Measurements from ENCODE around the gene HS6ST3. TPM values are rescaled to one million over a fixed set of nuclear protein-coding genes. Genes with fewer than 3 reads are reported as not detected.

Gene HS6ST3
- polyA plus RNA-seq, 2 donors, result 0.12 to 0.25 TPM

GRCh38 chr13:96636001-96636709, 546.2 kb downstream of the HS6ST3 start:
- H3K36me3 ChIP-seq (ENCODE audit: control insufficient read depth in 2 of 2, insufficient read depth in 2 of 2, low read length in 1 of 2), result no peaks in the 10 kb centered on the region
- WGBS, 2 donors, result 81 to 83% methylated on average over 4 of the region's 4 CpGs
- H3K4me1 ChIP-seq (ENCODE audit: control insufficient read depth in 2 of 2, insufficient read depth in 2 of 2, low read length in 1 of 2), result no peaks in the 10 kb centered on the region
- no peak overlapping the region for H3K4me3 ChIP-seq (ENCODE audit: low read depth in 1 of 2, low read length in 2 of 2)
- no peak overlapping the region for H3K27ac ChIP-seq (ENCODE audit: low read depth in 2 of 2, low read length in 1 of 2)
- H3K27me3 ChIP-seq (ENCODE audit: control insufficient read depth in 1 of 2, insufficient read depth in 2 of 2, low read length in 2 of 2), result no peaks in the 10 kb centered on the region
- H3K9me3 ChIP-seq (ENCODE audit: control insufficient read depth in 2 of 2, insufficient read depth in 1 of 2, low read depth in 1 of 2, low read length in 1 of 2), result no peaks in the 10 kb centered on the region

- Histone ChIP-seq H3K4me1 (ENCODE audit: control insufficient read depth in 2 of 2, insufficient read depth in 2 of 2, low read length in 1 of 2) (no peaks in the 10 kb centered on the region), H3K4me3 (ENCODE audit: low read depth in 1 of 2, low read length in 2 of 2) (no peak overlapping the region), H3K27ac (ENCODE audit: low read depth in 2 of 2, low read length in 1 of 2) (no peak overlapping the region), H3K27me3 (ENCODE audit: control insufficient read depth in 1 of 2, insufficient read depth in 2 of 2, low read length in 2 of 2) (no peaks in the 10 kb centered on the region), H3K36me3 (ENCODE audit: control insufficient read depth in 2 of 2, insufficient read depth in 2 of 2, low read length in 1 of 2) (no peaks in the 10 kb centered on the region), H3K9me3 (ENCODE audit: control insufficient read depth in 2 of 2, insufficient read depth in 1 of 2, low read depth in 1 of 2, low read length in 1 of 2) (no peaks in the 10 kb centered on the region)
Measured at GRCh38 chr13:96637039-96637438, 547.1 kb downstream of the HS6ST3 start.

DNA sequence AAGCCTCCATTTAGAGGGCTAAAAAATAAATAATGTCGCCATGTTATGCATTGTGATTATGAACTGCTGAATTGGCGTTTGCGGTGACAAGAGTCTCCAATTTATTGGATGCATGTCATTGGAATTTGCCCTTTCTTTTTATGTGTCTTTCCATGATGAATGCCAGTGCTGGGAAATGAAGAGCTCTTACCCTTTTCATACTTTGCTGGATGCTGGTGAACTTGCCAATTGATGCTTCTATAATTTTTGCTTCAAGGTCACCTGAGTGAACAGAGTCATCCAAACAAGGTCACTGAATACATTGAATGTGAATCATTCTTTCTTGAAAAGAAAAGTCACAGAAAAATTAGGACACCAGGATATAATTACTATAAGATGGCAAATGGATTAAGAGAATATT, 556.2 kb downstream of the HS6ST3 start:
- Histone ChIP-seq H3K4me3 (ENCODE audit: low read depth in 1 of 2, low read length in 2 of 2) (no peak overlapping the region), H3K9me3 (ENCODE audit: control insufficient read depth in 2 of 2, insufficient read depth in 1 of 2, low read depth in 1 of 2, low read length in 1 of 2) (peaks cover 0 to 2% of the 10 kb centered on the region in 2 donors), H3K36me3 (ENCODE audit: control insufficient read depth in 2 of 2, insufficient read depth in 2 of 2, low read length in 1 of 2) (no peaks in the 10 kb centered on the region), H3K27ac (ENCODE audit: low read depth in 2 of 2, low read length in 1 of 2) (no peak overlapping the region), H3K27me3 (ENCODE audit: control insufficient read depth in 1 of 2, insufficient read depth in 2 of 2, low read length in 2 of 2) (no peaks in the 10 kb centered on the region), H3K4me1 (ENCODE audit: control insufficient read depth in 2 of 2, insufficient read depth in 2 of 2, low read length in 1 of 2) (no peaks in the 10 kb centered on the region)
- WGBS, 2 donors, result 88 to 94% methylated on average over 3 of the region's 3 CpGs

GRCh38 chr13:96646515-96647211, 556.8 kb downstream of the HS6ST3 start:
- Histone ChIP-seq H3K4me3 (ENCODE audit: low read depth in 1 of 2, low read length in 2 of 2) (no peak overlapping the region), H3K36me3 (ENCODE audit: control insufficient read depth in 2 of 2, insufficient read depth in 2 of 2, low read length in 1 of 2) (no peaks in the 10 kb centered on the region), H3K27me3 (ENCODE audit: control insufficient read depth in 1 of 2, insufficient read depth in 2 of 2, low read length in 2 of 2) (no peaks in the 10 kb centered on the region), H3K4me1 (ENCODE audit: control insufficient read depth in 2 of 2, insufficient read depth in 2 of 2, low read length in 1 of 2) (no peaks in the 10 kb centered on the region), H3K27ac (ENCODE audit: low read depth in 2 of 2, low read length in 1 of 2) (no peak overlapping the region), H3K9me3 (ENCODE audit: control insufficient read depth in 2 of 2, insufficient read depth in 1 of 2, low read depth in 1 of 2, low read length in 1 of 2) (peaks cover 0 to 2% of the 10 kb centered on the region in 2 donors)
- 82 to 85% methylated on average over 8 of the region's 8 CpGs for WGBS, 2 donors

DNA sequence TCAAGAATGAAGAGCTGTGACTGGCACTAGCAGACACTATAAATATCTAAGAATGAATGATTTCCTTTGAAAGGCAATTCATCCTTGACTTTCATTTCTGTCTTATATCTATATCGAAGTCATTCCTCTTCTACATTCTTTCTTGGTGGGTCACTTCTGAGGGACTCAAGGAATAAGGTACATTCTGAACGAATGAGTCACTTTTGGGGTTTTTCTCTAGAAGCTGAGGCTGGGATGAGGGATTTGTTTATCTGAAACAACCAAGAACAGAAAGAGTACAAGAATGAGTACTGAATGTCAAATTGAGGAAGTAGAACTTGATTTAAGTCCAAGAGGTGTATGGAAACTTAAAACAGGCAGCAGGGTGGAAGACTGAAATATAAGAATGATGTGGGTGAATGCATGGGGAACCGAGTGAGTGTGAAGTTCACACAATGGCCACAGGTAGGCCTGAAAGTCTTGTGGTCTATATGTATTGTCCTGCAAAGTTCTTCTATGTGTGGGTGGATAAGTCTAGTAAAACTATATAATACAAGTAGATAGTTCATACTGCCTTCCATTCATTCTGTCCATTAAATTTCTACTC, 560.5 kb downstream of the HS6ST3 start:
- Histone ChIP-seq H3K9me3 (ENCODE audit: control insufficient read depth in 2 of 2, insufficient read depth in 1 of 2, low read depth in 1 of 2, low read length in 1 of 2) (peaks cover 0 to 2% of the 10 kb centered on the region in 2 donors), H3K36me3 (ENCODE audit: control insufficient read depth in 2 of 2, insufficient read depth in 2 of 2, low read length in 1 of 2) (no peaks in the 10 kb centered on the region), H3K4me3 (ENCODE audit: low read depth in 1 of 2, low read length in 2 of 2) (no peak overlapping the region), H3K4me1 (ENCODE audit: control insufficient read depth in 2 of 2, insufficient read depth in 2 of 2, low read length in 1 of 2) (no peaks in the 10 kb centered on the region), H3K27me3 (ENCODE audit: control insufficient read depth in 1 of 2, insufficient read depth in 2 of 2, low read length in 2 of 2) (no peaks in the 10 kb centered on the region), H3K27ac (ENCODE audit: low read depth in 2 of 2, low read length in 1 of 2) (no peak overlapping the region)
- WGBS, 2 donors, result 71 to 73% methylated on average over 3 of the region's 3 CpGs

DNA sequence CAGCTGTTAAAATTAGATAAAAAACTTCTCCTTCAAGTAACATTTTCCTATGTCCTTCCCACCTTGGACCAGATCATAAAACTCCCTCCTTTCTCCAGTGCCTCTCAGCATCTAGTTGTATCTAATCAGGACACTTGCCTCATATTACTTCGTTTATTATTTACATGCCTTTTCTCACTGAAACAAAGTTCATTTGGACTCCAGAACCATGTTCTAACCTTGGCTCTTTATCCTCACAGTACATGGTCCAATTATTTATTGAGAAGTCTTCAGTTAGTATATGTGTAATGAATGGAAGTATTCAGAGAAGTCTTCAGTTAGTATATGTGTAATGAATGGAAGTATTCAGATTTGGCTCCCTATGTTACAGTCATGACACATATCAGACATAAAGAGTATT, 561.7 kb downstream of the HS6ST3 start:
- H3K36me3 ChIP-seq (ENCODE audit: control insufficient read depth in 2 of 2, insufficient read depth in 2 of 2, low read length in 1 of 2), result no peaks in the 10 kb centered on the region
- H3K4me3 ChIP-seq (ENCODE audit: low read depth in 1 of 2, low read length in 2 of 2), result no peak overlapping the region
- no peaks in the 10 kb centered on the region for H3K27me3 ChIP-seq (ENCODE audit: control insufficient read depth in 1 of 2, insufficient read depth in 2 of 2, low read length in 2 of 2)
- H3K27ac ChIP-seq (ENCODE audit: low read depth in 2 of 2, low read length in 1 of 2), result no peak overlapping the region
- H3K4me1 ChIP-seq (ENCODE audit: control insufficient read depth in 2 of 2, insufficient read depth in 2 of 2, low read length in 1 of 2), result no peaks in the 10 kb centered on the region
- H3K9me3 ChIP-seq (ENCODE audit: control insufficient read depth in 2 of 2, insufficient read depth in 1 of 2, low read depth in 1 of 2, low read length in 1 of 2), result no peaks in the 10 kb centered on the region
- 27 to 34% methylated on average over 1 of the region's 1 CpG for WGBS, 2 donors

DNA sequence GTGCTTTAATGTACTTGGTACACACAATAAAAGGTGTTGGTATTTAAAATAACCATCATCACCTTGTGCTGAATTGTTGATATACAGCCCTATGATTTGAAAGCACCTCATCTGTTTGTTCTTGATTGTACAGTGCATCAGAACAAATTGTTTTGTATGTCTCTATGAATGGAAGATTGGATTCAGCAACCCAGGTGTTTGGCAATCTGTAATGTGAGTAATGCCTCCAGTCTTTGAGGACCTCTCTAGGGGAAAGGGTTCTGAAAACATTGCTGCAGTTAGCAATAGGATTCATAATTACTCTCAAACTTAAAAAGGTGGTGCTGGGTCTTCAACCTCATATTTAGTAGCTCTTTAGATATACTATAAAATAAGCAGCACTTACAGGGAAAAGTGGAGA, 562.6 kb downstream of the HS6ST3 start:
- H3K27ac ChIP-seq (ENCODE audit: low read depth in 2 of 2, low read length in 1 of 2), result no peak overlapping the region
- no peak overlapping the region for H3K4me3 ChIP-seq (ENCODE audit: low read depth in 1 of 2, low read length in 2 of 2)
- H3K4me1 ChIP-seq (ENCODE audit: control insufficient read depth in 2 of 2, insufficient read depth in 2 of 2, low read length in 1 of 2), result no peaks in the 10 kb centered on the region
- no peaks in the 10 kb centered on the region for H3K9me3 ChIP-seq (ENCODE audit: control insufficient read depth in 2 of 2, insufficient read depth in 1 of 2, low read depth in 1 of 2, low read length in 1 of 2)
- no peaks in the 10 kb centered on the region for H3K27me3 ChIP-seq (ENCODE audit: control insufficient read depth in 1 of 2, insufficient read depth in 2 of 2, low read length in 2 of 2)
- no peaks in the 10 kb centered on the region for H3K36me3 ChIP-seq (ENCODE audit: control insufficient read depth in 2 of 2, insufficient read depth in 2 of 2, low read length in 1 of 2)

DNA sequence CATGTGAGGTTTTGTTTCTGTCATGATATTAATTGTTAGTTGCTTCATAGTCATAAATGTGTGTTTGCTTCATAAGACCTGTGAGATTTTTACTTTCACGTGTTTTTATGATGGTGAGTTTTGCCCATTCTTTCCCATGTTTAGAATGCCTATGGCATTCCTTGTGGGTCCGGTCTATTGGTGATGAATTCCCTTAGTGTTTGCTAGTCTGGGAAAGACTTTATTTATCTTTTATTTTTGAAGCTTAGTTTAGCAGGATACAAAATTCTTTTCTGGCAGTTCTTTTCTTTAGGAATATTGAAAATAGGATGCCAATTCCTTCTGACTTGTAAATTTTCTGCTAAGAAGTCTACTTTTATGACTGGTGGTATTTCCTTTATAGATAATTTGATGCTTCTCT, 571.7 kb downstream of the HS6ST3 start:
- H3K9me3 ChIP-seq (ENCODE audit: control insufficient read depth in 2 of 2, insufficient read depth in 1 of 2, low read depth in 1 of 2, low read length in 1 of 2), result no peaks in the 10 kb centered on the region
- WGBS, 2 donors, result 89 to 91% methylated on average over 2 of the region's 2 CpGs
- H3K36me3 ChIP-seq (ENCODE audit: control insufficient read depth in 2 of 2, insufficient read depth in 2 of 2, low read length in 1 of 2), result no peaks in the 10 kb centered on the region
- H3K27me3 ChIP-seq (ENCODE audit: control insufficient read depth in 1 of 2, insufficient read depth in 2 of 2, low read length in 2 of 2), result no peaks in the 10 kb centered on the region
- H3K27ac ChIP-seq (ENCODE audit: low read depth in 2 of 2, low read length in 1 of 2), result no peak overlapping the region
- no peaks in the 10 kb centered on the region for H3K4me1 ChIP-seq (ENCODE audit: control insufficient read depth in 2 of 2, insufficient read depth in 2 of 2, low read length in 1 of 2)
- H3K4me3 ChIP-seq (ENCODE audit: low read depth in 1 of 2, low read length in 2 of 2), result no peak overlapping the region

DNA sequence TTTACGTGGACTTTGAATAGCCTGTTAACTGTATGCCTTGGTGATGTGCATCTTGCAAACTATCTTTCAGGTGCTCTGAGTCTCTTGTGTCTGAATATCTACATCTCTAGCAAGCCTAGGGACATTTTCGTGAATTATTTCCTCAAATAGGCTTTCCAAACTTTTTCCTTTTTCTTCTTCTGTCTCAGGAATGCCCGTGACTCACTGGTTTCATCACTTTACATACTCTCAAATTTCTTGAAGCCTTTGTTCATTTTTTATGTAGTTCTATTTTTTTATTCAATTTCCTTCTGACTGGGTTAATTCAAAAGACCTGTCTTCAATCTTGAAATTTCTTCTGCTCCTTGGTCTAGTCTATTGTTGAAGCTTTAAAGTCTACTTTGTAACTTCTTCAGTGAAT, 572.1 kb downstream of the HS6ST3 start:
- Histone ChIP-seq H3K9me3 (ENCODE audit: control insufficient read depth in 2 of 2, insufficient read depth in 1 of 2, low read depth in 1 of 2, low read length in 1 of 2) (no peaks in the 10 kb centered on the region), H3K27ac (ENCODE audit: low read depth in 2 of 2, low read length in 1 of 2) (no peak overlapping the region), H3K4me1 (ENCODE audit: control insufficient read depth in 2 of 2, insufficient read depth in 2 of 2, low read length in 1 of 2) (no peaks in the 10 kb centered on the region), H3K27me3 (ENCODE audit: control insufficient read depth in 1 of 2, insufficient read depth in 2 of 2, low read length in 2 of 2) (no peaks in the 10 kb centered on the region), H3K4me3 (ENCODE audit: low read depth in 1 of 2, low read length in 2 of 2) (no peak overlapping the region), H3K36me3 (ENCODE audit: control insufficient read depth in 2 of 2, insufficient read depth in 2 of 2, low read length in 1 of 2) (no peaks in the 10 kb centered on the region)
- WGBS, 2 donors, result 77 to 81% methylated on average over 3 of the region's 3 CpGs

All from esophagus (tissue), 2 donors.